Measurements from ENCODE around the gene CD6. TPM values are rescaled to one million over a fixed set of nuclear protein-coding genes. Genes with fewer than 3 reads are reported as not detected.
"Not testable (repeated sequence)": the region's sequence is repeated elsewhere in the genome, so short reads cannot be mapped to it uniquely, and the experiment has no call there.

The CD6 gene
- total RNA-seq, 2 donors from 2014 or later, result 3.0 to 3.8 TPM

- Histone ChIP-seq H3K4me3 (no peak overlapping the region), H3K27ac (no peak overlapping the region), H3K4me1 (no peaks in the 10 kb centered on the region), H3K9ac (ENCODE audit: low read depth in 2 of 2, low read length in 2 of 2) (no peak overlapping the region), H3K27me3 (no peaks in the 10 kb centered on the region), H3K9me3 (no peaks in the 10 kb centered on the region), H3K36me3 (no peaks in the 10 kb centered on the region)
- intact Hi-C loops (cut with DNase I), result no loop called here
- TF ChIP-seq CTCF (IDR thresholded peaks at IDR 0.05), result no peak
- no peak for DNase-seq
These were observed 86.1 kb downstream of the CD6 start for GRCh38 chr11:61057615-61058014.

- no peaks in the 10 kb centered on the region for H3K4me1 ChIP-seq
- DNase-seq, result no peak
- intact Hi-C loops (cut with DNase I), result no loop called here
- no peak for TF ChIP-seq CTCF (IDR thresholded peaks at IDR 0.05)
- no peak overlapping the region for H3K27ac ChIP-seq
- no peaks in the 10 kb centered on the region for H3K9me3 ChIP-seq
- H3K4me3 ChIP-seq, result no peak overlapping the region
- no peaks in the 10 kb centered on the region for H3K36me3 ChIP-seq
- H3K9ac ChIP-seq (ENCODE audit: low read depth in 2 of 2, low read length in 2 of 2), result no peak overlapping the region
- no peaks in the 10 kb centered on the region for H3K27me3 ChIP-seq
These were observed 87.2 kb downstream of the CD6 start for GRCh38 chr11:61058583-61059259.

DNA sequence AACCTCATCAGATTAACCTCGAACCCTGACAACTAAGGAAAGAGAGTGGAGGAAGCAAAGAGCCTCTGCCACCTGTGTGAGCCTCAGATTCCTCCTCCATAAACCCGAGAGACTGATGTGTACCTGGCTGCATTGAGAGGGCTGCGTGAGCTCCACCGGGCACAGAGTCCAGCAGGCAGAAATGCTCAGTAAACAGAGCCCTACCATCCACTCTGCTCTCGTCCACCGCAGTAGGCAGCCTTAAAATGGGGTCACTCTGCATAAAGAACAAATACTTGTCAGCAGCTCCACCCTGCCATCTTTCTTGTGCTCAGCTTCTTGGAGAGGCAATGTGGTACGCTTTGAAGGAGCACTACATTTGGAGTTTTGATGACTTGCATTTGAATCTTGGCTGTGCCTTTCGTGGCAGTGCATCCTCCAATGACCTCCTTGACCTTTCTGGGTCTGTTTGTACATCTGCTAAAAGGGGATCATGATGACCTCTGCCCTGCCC lies 87.8 kb downstream of the CD6 start:
- no peaks in the 10 kb centered on the region for H3K36me3 ChIP-seq
- H3K9me3 ChIP-seq, result no peaks in the 10 kb centered on the region
- no peak for DNase-seq
- no peak overlapping the region for H3K9ac ChIP-seq (ENCODE audit: low read depth in 2 of 2, low read length in 2 of 2)
- H3K27me3 ChIP-seq, result no peaks in the 10 kb centered on the region
- no peak overlapping the region for H3K27ac ChIP-seq
- no peak for TF ChIP-seq CTCF (IDR thresholded peaks at IDR 0.05)
- intact Hi-C loops (cut with DNase I), result no loop called here
- no peak overlapping the region for H3K4me3 ChIP-seq
- no peaks in the 10 kb centered on the region for H3K4me1 ChIP-seq

- TF ChIP-seq CTCF (IDR thresholded peaks at IDR 0.05), result no peak
- Histone ChIP-seq H3K36me3 (no peaks in the 10 kb centered on the region), H3K27ac (no peak overlapping the region), H3K27me3 (no peaks in the 10 kb centered on the region), H3K4me1 (no peaks in the 10 kb centered on the region), H3K9me3 (no peaks in the 10 kb centered on the region), H3K4me3 (no peak overlapping the region), H3K9ac (ENCODE audit: low read depth in 2 of 2, low read length in 2 of 2) (no peak overlapping the region)
- intact Hi-C loops (cut with DNase I), result no loop called here
- no peak for DNase-seq
These were observed 89.8 kb downstream of the CD6 start for GRCh38 chr11:61061081-61061826.

DNA sequence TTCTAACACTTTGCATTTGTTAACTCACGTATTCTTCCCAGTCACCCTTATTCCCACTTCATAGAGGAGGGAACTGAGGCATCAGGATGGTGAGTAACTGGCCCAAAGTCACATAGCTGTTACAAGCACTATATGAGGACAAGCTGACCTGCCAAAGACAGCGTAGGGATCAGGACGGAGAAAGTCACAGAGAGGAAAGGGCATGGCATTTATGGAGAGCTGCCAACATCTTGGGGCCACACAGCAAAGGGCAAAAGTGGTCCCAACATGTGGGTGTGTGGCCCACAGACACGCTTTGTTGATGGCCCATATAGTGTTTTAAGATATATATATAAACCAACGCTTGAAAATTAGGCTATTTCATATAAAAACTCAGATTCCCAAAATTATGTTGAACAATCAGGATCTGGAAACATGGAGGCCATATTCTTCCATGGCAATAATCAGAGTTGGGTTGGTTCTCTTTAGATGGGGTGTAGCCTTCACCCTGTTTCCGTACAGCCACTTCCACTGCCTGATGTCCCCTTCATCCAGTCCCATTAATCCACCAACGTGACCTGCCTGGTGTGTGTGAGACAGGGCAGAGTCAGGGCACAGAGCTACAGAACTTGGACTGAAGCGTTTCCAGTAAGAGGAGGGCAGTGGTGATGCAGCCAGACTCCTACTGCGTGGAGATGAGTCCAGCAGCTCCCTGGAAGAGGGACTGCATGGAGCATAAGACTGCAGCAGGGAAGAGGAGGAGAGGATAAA lies 90.9 kb downstream of the CD6 start:
- no peak for DNase-seq
- no peak overlapping the region for H3K4me3 ChIP-seq
- H3K4me1 ChIP-seq, result no peaks in the 10 kb centered on the region
- no peaks in the 10 kb centered on the region for H3K9me3 ChIP-seq
- no peaks in the 10 kb centered on the region for H3K36me3 ChIP-seq
- H3K27ac ChIP-seq, result no peak overlapping the region
- no peak overlapping the region for H3K9ac ChIP-seq (ENCODE audit: low read depth in 2 of 2, low read length in 2 of 2)
- no peaks in the 10 kb centered on the region for H3K27me3 ChIP-seq
- intact Hi-C loops (cut with DNase I), result no loop called here
- no peak for TF ChIP-seq CTCF (IDR thresholded peaks at IDR 0.05)

DNA sequence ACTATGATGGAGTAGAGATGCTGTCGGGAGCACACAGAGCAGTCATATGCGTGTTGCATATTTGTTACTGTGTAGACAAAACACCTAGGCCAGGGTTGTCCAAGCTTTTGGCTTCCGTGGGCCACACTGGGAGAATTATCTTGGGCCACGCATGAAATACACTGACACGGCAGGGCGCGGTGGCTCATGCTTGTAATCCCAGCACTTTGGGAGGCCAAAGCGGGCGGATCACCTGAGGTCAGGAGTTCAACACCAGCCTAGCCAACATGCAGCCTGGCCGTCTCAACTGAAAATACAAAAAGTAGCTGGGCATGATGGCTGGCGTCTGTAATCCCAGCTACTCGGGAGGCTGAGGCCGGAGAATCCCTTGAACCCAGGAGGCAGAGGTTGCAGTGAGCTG lies 93.8 kb downstream of the CD6 start:
- H3K27ac ChIP-seq; H3K4me1 ChIP-seq; H3K9me3 ChIP-seq; DNase-seq; H3K36me3 ChIP-seq; intact Hi-C loops (cut with DNase I); H3K9ac ChIP-seq (ENCODE audit: low read depth in 2 of 2, low read length in 2 of 2); H3K4me3 ChIP-seq; H3K27me3 ChIP-seq: not testable (repeated sequence)

Data from colonic mucosa (tissue), 4 donors.